GM03348 (cell line): ENCODE data around the gene LRRFIP2.
A peak's percentile ranks its signal among the peaks of the same experiment; 100 is the strongest.
"Not testable (repeated sequence)": the region's sequence is repeated elsewhere in the genome, so short reads cannot be mapped to it uniquely, and the experiment has no call there.

Source experiments
- DNase-seq: peaks from one replicate; pipeline ENCODE4 v3.0.0; 2012; ENCODE audit warnings: low spot score

LRRFIP2 gene

DNA sequence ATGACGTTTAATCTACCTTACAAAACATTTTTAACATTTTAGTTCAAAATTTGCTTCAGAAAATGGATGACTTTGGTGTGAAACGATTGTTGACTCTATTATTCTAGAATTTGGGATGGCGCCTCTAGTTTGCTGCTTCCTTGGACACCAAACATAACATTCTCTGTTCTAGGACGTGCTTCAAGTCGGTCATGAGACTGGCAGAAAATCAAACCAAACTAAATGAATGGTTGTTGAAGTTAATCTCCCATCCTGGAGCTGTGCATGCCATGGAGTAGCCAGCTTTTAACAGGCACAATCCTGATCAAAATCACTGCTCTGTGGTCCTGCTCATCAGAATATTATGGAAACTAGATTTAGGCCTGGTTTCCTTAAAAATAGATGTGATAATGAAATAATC is 9.6 kb upstream of the LRRFIP2 start:
- DNase-seq, result peak; percentile 35

DNA sequence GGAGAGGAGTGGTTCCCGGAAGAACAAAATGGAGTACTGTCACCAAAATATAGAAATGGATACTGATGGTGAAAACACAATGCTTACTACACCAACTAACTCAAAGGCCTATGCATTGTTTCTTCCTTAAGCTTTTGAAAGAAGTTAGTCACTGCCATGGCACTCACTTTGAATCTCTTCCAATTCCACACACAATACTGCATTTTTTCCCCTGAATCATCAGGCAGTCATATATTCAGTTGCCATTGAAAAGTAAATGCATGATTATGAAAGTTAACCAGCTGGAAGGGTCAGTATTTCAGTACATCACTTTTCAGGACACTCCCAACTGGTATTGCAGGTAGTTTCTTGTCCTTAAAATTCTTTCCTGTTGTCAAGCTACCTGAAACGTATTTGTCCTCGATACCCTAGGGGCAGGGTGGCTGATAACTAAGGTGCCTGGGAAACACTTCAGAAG is 9.0 kb upstream of the LRRFIP2 start:
- DNase-seq, result peak; percentile 72

DNA sequence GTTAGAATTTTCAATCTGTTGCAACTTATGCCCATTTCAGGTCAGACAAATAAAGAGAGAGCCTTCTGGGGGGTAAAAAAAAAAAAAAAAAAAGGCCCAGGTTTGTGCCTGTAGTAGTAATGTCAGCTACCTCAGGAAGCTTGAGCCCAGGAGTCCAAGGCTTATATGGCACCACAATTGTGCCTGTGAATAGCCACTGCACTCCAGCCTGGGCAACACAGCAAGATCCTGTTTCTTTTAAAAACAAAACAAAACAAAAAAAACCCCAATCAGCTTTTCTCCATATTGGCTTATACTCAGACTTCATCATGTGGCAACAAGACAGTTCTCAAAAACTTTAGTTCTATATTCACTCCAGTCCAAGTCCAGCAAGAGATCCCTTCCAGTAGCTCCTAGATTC is 8.4 kb upstream of the LRRFIP2 start:
- DNase-seq, result no peak

DNA sequence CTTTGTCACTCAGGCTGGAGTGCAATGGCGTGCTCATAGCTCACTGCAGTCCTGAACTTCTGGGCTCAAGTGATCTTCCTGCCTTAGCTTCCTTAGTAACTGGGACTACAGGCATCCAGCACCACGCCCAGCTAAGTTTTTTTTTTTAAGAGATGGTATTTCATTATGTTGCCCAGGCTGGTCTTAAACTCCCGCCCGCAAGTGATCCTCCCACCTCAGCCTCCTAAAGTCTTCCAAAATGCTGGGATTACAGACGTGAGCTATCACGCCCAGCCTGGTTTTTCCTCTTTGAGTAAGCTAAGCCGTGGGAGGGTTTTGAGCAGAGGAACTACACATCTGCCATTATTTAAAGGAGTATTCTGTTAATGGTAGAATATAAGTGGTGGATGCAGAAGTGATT is 7.4 kb upstream of the LRRFIP2 start:
- DNase-seq, result no peak

DNA sequence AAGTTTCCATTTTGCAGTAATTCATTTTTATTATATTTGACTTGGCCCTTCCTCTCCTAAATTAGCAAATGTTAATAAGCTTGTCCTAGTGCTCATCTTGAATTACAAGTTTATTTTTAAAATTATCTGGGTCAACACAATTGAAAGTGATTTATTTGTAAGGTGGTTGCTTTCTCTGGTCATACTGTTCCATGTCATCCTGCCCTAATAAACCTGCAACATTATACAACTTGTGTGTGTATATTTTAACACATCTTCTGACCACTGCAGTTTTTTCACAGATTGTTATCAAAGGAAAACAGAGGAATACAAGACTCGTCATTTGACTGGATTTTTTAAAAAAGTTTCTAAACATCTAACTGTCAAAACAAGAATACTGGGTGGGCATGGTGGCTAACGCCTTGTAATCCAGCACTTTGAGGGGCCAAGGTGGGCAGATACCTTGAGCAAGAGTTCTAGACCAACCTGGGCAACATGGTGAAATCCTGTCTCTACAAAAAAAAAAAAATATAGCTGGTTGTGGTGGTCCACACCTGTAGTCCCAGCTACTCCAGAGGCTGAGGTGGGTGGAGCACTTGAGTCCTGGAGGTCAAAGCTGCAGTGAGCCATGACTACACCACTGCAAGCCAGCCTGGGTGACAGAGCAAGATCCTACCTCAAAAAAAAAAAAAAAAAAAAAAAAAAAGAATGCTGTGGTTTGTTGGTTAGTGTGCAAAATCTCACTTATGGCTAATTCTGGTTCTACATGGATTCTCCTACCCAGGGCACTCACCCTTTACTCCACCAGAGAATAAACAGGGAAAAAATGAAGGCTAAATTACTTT is 5.0 kb upstream of the LRRFIP2 start:
- DNase-seq, result no peak

DNA sequence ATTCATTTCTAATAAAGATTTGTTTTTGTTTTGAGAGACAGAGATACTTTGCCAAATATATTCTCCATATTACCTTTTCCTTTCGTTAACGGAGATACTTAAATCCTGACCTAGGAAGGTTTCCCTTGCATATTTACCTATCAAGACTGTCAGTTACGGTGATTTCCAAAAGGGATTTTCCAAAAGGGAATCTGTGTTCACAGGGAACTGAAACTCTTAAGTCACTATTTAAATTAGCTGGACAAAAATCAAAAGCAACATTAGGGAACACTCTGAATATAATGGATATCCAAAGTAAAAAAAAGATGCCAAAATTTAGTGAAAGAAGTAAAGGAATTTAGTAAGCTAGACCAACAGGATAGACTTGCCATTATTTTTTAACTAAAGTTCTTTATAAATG is 576 bp downstream of the LRRFIP2 start:
- DNase-seq, result no peak

DNA sequence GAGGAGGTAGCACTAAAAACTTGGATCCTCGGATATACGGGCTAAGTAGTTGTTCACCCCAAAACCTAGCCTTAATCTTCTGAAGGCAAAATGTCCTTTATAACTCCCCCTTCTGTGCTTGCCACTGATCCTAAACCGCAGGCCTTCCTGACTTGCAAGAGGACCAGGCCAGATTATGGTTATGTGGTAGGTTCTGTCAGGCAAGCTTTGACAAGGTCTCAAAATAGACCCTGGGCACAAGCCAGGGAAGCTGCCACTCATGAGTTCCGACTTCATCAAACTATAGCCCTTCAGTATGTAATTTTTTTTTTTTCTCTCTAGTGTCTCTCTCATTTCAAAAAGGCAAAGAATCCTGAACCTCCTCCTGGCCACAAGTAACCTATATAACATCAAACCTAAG is 3.2 kb downstream of the LRRFIP2 start:
- no peak for DNase-seq

DNA sequence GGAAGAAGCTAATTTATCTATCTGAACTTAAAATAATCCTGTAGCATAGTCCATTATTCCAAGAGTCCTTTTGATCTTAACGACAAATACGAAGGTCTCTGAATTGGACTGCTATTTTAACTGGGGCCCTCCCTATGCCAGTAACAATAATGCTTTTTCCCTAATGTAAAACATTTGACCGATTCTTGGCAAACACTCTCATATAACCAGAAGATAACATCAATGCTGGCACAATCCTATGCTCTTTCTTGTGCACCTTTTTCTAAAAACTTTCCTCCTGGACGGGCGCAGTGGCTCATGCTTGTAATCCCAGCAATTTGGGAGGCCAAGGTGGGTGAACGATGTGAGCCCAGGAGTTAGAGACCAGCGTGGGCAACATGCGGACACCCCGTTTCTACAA is 3.9 kb downstream of the LRRFIP2 start:
- DNase-seq, result no peak

DNA sequence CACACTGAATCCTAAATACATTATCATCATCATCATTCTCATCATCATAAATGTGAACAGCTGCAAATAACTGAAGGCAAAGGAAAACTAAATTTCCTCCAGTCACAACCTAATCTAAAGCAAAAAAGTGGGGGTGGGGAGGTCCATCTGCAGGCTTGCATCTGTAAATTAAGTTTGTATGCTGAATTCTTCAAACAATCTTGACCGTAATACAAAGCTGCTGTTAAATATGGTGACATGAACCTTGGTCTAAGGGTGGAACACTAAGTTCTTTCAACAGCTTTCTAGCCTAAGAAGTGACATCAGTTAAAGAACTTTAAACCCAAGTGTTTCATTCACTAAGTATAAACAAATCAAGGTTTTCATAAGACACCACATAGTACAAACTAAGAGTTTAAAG is 4.3 kb downstream of the LRRFIP2 start:
- DNase-seq, result no peak

DNA sequence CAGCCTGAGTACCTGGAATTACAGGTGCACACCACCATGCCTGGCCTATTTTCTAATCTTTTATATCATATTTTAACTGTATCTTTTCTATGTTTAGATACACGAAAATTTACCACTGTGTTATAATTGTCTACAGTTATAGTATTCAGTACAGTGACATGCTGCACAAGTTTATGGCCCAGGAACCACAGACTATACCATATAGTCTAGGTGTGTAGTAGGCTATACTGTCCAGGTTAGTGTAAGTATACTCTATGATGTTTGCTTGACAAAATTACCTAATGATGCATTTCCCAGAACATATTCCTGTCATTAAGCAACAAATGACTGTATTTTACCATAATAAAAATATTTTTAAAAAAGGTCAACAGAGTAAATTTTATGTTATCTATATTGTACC is 5.5 kb downstream of the LRRFIP2 start:
- no peak for DNase-seq

DNA sequence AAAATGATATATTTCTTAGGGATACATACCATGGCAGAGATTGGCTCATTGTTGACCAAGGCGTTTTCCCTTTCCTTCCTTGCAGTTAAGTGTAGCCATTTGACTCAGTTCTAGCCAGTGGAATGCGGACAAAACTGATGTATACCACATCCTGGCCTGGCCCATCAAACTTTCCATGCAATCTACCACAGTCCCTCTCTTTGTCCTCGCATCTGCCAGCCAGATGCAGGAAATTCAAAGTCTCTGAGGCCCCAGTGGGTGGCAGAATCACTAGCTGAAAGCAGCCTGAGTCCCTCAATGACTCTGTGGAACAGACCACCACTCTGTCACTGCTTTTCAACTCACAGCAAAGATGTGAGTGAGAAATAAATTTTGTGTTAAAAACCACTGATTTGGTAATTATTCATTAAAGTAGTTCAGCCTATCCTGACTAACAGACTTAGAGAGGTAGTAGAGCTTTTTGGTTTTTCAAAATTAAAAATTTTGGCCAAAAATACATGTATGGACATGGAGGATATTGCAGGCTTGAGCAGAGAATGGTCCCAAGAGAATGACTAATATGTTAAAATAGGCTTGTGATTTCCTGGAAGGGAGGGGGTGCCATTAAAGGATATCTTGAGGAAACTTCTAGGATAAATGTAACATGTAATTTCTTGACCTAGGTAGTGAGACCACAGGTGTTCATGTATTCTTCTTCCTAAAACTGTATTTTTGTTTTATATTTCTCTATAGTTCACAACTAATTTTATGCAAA is 10.9 kb downstream of the LRRFIP2 start:
- DNase-seq, result peak; percentile 79

DNA sequence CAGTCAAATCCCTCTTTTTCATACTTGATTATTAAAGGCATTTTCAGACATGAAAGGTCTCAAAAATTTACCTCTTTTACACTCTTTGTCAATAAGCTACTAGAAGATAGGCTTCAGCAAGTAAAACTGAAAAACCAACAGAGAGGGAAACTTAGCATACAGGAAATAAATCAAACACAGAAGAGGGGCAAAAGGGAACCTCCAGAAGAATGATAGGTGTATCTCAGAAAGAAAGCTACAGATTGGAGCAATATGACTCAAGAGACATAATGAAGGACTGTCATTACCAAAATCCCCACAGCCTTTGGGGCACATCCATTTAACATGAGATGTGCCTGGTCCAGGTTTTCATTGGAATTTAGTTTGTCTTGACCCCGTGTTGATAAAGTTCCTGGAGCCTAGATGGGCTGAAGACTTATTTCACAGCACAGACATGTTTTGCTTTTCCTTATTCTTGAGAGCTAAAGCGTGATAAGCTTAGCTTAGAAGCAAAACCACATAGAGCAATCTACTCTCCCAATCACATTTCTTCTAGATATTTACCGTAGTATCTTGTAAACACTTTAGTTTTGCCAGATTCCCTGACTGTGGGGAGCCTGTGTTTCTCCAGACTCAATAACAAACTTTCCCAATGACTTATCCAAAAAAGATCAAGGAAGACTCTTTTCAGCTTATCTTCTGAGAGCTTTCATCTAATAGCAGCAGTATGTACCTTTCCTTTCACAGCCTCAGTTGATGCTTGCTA is 11.7 kb downstream of the LRRFIP2 start:
- no peak for DNase-seq

DNA sequence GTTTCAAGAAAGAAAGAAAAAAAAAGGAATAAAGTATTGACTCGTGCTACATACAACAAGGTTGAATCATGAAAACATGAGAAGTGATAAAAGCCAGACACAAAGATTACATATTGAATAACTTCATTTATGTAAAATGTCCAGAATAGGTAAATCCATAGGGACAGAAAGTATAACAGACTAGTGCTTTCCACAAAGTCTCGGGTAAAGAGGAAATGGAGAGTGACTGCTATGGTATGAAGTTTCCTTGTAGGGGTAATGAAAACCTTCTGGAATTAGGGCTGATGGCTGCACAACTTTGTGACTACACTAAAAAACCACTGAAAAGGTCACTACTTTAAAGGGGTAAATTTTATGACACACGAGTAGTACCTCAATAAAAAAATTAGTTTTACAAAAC is 13.0 kb downstream of the LRRFIP2 start:
- peak; percentile 17 for DNase-seq

DNA sequence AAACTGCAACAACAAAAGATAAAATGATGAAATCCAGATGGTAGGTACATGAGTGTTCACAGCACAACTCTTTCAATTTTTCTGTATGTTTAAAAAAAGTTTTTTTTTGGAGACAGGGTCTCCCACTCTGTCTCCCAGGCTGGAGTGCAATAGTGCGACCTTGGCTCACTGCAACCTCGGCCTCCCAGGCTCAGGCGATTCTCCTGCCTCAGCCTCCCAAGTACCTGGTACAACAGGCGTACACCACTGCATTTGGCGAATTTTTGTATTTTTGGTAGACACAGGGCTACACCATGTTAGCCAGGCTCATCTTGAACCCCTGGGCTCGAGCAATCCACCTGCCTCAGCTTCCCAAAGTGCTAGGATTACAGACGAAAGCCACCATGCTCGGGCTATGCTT is 18.6 kb downstream of the LRRFIP2 start:
- no peak for DNase-seq

DNA sequence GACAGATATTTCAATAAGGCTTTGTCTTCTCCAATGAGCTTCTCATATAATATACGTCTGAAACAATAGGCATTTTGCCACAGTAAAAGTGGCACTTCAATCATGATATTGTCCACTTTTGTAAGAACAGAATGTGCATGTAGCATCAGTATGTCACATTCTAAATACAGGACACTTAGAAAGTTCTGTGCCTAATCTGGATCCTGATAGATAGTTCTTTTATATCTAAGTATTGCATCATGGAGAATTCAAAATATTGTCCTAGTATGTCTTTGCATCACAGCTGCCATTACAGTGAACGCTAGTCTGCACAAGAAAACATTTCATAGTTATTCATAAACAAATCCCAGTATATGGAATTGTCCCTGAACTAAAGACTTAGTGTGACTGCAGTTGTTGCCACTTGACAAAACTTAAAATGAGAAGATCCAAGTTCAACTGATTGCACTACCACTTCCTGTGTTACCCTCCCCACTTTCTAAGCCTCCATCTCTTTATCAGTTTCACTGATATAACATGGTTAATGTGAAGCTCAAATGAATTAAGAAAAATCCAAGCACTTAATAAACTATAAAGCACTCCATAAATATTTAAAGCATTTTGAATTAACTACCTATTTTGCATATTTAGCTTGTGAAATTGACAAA is 19.6 kb downstream of the LRRFIP2 start:
- no peak for DNase-seq

DNA sequence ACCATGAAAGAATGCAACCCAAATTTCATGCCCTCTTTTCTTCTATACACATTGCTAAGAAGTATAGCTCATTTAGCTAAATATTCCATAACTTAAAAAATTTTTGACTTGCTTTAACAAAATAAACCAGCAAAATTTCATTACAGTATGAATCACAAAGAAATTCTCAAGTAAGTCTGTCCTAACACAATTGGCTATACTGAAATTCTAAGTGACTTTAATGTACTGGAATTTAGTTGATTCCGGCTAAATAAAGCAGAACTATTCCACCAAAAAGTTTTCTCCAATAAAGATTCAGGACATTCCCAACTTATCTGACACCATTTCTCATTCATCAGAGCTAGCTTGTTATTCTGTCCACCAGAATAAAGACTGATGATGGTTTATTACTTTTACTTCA is 23.8 kb downstream of the LRRFIP2 start:
- no peak for DNase-seq

DNA sequence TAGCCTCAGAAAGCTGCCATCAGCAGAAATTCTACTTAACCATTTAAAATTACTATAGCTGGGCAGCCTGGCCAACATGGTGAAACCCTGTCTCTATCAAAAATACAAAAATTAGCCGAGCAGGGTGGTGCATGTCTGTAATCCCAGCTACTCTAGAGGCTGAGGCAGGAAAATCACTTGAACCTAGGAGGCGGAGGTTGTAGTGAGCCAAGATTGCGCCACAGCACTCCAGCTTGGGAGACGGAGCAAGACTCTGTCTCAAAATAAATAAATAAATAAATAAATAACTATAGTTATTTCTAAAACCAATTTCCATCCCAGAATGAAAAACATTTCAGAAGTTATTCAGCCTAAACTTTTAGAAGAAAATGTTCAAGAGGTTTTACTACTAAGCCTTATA is 25.1 kb downstream of the LRRFIP2 start:
- no peak for DNase-seq

DNA sequence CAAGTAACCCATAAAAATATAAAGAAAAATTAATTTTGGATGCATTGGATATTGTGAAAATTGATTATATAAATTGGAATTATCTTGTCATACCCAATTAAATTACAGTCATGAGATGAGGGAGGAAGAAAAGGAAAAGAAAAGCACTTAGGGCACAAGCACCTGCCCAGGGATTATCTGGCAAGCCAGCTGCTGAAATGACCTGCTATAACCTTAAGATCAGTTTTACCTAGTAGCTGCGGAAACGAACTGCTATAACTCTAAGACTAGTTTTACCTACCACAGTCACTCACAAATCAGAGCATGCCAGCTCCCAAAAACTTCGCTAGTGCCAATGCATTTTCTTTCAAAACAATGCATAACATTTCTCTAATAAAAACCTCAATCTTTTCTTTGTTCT is 26.2 kb downstream of the LRRFIP2 start:
- no peak for DNase-seq

DNA sequence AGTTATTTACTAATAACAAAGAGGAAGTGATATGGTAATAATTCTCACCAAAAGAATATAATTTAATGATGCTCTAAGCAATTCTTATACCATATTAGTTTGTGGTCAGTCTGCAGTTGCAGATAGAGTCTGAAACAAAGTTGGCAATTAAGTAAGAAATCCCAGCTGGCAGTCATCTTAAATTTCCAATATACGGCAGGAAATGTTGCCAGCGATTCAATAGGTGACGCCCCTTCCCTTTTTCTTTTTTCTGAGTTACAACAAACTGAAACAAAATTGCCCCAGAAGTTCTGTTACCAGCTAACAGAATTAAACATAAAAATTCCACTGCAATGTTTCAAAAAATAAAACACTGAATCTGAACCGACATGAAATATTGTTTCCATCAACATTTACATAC is 26.7 kb downstream of the LRRFIP2 start:
- no peak for DNase-seq

DNA sequence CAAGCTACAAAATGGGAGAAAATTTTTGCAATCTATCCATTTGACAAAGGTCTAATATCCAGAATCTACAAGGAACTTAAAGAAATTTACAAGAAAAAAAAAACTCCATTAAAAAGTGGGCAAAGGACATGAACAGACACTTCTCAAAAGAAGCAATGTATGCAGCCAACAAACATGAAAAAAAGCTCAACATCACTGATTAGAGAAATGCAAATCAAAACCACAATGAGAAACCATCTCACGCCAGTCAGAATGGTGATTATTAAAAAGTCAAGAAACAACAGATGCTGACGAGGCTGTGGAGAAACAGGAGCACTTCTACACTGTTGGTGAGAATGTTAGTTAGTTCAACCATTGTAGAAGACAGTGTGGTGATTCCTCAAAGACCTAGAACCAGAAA is 27.5 kb downstream of the LRRFIP2 start:
- DNase-seq, result not testable (repeated sequence)

DNA sequence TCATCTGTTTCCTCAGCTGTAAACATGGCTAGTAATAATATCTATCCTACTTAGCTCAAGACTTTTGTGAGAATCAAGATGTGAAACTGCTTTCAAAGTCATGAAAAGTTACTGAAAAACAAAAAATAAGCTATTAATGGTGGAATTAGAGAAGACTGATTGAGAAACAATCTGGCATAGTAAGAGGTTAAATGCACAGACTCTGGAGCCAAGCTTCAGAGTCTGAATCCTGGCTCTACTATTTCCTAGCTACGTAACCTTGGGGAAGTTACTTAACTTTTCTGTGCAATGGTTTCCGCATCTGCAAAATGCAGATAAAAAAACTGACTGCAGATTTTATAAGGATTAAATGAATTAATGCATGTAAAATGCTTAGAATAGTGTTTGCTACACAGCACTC is 28.8 kb downstream of the LRRFIP2 start:
- DNase-seq, result no peak

DNA sequence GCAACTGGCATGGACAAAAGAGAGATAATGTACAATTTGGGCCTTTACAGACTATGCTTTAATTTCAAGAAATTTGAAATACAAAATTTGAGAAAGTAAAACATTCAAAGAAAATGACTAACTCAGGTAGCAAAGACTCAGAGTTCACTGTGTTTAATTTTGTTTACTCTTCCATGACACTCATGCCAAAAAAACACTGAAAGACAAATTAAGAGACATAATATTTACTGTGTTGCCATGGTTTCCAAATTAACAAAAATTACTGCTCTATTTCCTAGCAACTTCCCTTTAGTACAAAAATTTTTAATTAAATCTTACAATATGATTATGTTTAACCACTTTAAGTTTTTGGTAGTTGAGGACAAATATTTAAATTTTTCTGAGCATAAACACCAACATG is 29.6 kb downstream of the LRRFIP2 start:
- no peak for DNase-seq
